ENCODE data around the gene ITGAX.
"Not testable (repeated sequence)": the region's sequence is repeated elsewhere in the genome, so short reads cannot be mapped to it uniquely, and the experiment has no call there.

ITGAX gene

GRCh38 chr16:31354394-31355291, at the start of gene ITGAX:
Gene ITGAX, plus strand, starts transcription at chr16:31355176. Its CDS starts 79 bp downstream, at chr16:31355255.
- DNase-seq: no peak

DNA sequence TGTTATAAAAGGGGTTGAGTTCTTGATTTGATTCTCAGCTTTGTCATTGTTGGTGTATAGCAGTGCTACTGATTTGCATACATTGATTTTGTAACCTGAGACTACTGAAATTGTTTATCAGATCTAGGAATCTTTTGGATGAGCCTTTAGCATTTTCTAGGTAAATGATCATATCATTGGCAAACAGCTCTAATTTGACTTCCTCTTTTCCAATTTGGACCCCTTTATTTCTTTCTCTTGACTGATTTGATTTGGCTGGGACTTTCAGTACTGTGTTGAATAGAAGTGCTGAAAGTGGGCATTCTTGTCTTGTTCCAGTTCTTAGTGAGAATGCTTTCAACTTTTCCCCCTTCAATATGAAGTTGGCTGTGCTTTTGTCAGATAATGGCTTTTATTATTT, 49.8 kb upstream of the ITGAX start:
- DNase-seq: no peak

DNA sequence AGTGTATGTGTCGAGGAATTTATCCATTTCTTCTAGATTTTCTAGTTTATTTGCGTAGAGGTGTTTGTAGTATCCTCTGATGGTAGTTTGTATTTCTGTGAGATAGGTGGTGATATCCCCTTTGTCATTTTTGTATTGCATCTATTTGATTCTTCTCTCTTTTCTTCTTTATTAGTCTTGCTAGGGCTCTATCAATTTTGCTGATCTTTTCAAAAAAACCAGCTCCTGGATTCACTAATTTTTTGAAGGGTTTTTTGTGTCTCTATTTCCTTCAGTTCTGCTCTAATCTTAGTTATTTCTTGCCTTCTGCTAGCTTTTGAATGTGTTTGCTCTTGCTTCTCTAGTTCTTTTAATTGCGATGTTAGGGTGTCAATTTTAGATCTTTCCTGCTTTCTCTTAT, 46.6 kb upstream of the ITGAX start:
- not testable (repeated sequence) for DNase-seq

DNA sequence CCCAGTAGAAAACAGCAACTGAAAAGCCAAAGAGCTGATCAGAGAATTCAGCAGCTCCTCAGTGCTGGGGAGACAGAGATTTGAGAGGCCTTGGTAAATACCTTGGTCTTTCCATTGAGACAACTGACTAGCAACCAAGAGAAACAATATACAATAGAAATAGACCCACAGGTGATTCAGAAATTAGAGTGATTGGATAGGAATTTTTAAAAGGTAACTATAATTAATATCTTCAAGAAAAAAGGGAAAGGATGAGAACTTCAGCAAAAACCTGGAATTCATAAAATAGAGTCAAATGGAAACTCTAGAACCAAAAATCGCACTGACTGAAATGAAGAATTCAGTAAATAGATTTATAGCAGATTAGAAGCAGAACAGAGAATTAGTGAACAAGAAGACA, 32.5 kb upstream of the ITGAX start:
- no peak for DNase-seq

DNA sequence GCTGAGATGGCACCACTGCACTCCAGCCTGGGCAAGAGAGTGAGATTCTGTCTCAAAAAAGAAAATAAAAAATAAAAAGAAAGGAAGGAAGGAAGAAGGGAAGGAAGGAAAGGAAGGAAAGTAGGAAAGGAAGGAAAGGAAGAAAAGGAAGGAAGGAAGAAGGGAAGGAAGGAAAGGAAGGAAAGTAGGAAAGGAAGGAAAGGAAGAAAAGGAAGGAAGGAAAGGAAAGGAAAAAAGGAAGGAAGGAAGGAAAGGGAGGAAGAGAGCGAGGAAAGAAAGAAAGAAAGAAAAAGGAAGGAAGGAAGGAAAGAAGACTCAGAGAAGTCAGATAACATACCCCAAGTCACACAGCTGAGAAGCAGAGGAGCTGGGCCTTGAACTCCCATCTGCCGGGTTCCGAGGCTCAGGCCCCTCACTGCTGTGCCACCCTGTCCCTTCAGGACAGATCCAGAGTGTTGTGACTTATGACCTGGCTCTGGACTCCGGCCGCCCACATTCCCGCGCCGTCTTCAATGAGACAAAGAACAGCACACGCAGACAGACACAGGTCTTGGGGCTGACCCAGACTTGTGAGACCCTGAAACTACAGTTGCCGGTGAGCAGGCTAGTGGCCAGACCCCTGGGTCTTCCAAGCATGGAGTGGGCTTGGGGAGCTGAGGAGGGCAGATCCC, 30.9 kb upstream of the ITGAX start:
- no peak for DNase-seq

GRCh38 chr16:31325171-31325570, 29.8 kb upstream of the ITGAX start:
- DNase-seq: no peak

GRCh38 chr16:31327646-31328225, 27.2 kb upstream of the ITGAX start:
- DNase-seq: no peak

GRCh38 chr16:31328322-31329052, 26.5 kb upstream of the ITGAX start:
- no peak for DNase-seq

GRCh38 chr16:31329671-31330552, 25.1 kb upstream of the ITGAX start:
- DNase-seq: no peak

- no peak for DNase-seq
Observed at GRCh38 chr16:31330553-31330890, 24.5 kb upstream of the ITGAX start.

DNA sequence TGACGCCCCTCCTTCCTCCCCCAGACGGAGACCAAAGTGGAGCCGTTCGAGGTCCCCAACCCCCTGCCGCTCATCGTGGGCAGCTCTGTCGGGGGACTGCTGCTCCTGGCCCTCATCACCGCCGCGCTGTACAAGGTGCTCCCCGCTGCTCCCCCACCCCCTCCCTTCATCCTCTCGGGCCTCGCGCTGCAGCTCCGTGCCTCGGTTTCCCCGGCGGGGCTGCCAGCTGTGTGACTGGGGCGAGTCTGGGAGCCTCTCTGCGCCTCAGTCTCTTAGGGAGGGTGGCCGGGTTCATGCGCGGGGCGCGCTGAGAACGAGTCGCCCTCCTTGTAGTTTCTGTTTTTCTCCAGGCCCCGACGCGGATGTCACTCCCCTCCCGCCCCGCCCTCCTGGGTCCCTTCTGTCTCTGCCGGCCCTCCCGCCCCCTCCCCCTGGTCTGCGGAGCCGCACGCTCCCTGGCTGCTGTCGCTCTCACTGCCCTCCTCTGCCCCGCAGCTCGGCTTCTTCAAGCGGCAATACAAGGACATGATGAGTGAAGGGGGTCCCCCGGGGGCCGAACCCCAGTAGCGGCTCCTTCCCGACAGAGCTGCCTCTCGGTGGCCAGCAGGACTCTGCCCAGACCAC, 23.7 kb upstream of the ITGAX start:
- no peak for DNase-seq

DNA sequence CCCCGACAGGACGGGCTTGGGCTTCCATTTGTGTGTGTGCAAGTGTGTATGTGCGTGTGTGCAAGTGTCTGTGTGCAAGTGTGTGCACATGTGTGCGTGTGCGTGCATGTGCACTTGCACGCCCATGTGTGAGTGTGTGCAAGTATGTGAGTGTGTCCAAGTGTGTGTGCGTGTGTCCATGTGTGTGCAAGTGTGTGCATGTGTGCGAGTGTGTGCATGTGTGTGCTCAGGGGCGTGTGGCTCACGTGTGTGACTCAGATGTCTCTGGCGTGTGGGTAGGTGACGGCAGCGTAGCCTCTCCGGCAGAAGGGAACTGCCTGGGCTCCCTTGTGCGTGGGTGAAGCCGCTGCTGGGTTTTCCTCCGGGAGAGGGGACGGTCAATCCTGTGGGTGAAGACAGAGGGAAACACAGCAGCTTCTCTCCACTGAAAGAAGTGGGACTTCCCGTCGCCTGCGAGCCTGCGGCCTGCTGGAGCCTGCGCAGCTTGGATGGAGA, 23.1 kb upstream of the ITGAX start:
- DNase-seq: no peak

DNA sequence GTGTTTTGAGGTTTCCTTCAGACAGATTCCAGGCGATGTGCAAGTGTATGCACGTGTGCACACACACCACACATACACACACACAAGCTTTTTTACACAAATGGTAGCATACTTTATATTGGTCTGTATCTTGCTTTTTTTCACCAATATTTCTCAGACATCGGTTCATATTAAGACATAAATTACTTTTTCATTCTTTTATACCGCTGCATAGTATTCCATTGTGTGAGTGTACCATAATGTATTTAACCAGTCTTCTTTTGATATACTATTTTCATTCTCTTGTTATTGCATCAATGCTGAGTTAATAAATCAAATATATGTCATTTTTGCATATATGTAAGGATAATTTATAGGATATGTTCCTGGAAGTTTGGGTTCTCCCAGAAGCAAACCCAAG, 22.4 kb upstream of the ITGAX start:
- DNase-seq: no peak

GRCh38 chr16:31333686-31334649, 21.0 kb upstream of the ITGAX start:
- peak; percentile 26 for DNase-seq

DNA sequence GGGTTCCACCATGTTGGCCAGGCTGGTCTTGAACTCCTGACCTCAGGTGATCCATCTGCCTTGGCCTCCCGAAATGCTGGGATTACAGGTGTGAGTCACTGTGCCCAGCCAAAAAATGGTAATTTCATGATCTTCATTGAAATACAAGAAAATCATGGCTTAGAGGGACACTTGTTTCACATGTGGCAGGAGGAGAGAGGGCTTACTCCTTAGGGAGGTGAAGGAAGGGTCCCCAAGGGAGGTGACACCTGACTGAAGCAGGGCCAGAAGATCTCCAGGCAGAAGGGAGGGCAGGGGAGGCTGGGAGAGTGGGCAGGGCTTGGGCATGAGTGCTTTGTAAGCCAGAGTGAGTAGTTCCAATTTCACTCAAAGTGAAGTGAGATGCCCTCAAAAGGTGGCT, 20.0 kb upstream of the ITGAX start:
- DNase-seq: no peak

DNA sequence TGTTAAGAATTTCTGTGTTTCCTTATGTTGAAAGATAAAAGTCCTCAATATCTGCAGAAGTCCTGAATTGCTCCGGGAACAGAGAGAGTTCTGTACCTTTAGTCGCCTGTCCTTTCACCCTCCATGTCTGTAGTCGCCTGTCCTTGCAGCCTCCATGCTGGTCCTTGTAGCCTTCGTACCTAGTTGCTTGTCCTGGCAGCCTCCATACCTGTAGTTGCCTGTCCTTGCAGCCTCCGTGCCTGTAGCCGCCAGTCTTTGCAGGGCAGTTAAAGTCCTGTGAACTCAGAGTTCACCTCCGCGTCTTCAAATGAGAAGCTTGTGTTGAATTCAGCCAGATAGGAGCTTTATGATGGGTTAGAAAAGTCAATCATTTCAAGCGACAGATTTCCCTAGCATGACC, 19.5 kb upstream of the ITGAX start:
- no peak for DNase-seq

DNA sequence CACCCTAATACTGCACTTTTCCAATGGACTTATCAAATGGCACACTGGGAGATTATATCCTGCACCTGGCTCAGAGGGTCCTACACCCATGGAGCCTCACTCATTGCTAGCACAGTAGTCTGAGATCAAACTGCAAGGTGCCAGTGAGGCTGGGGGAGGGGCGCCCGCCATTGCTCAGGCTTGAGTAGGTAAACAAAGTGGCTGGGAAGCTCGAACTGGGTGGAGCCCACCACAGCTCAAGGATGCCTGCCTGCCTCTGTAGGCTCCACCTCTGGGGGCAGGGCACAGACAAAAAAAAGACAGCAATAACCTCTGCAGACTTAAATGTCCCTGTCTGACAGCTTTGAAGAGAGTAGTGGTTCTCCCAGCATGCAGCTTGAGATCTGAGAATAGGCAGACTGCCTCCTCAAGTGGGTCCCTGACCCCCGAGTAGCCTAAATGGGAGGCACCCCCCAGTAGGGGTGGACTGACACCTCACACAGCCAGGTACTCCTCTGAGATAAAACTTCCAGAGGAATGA, 16.8 kb upstream of the ITGAX start:
- DNase-seq: not testable (repeated sequence)

DNA sequence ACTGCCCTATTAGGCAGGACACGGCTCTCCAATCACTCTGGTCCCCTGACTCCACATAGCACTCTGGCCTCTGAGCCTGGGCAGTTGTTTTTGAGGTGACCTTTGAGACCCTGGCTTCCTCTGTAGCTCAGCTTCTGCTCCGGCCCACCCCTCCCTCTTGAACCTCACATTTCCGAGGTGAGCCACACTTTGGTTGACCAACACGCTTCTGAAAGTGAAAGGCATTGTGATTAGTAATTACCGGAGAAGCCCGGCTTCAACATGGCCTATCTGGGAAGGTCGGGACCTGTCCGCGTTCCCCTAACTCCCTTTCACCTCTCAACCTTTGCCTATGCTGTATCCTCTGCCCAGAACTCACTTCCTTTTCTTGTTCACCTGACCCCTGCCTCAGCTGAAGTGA, 10.3 kb upstream of the ITGAX start:
- DNase-seq: no peak

DNA sequence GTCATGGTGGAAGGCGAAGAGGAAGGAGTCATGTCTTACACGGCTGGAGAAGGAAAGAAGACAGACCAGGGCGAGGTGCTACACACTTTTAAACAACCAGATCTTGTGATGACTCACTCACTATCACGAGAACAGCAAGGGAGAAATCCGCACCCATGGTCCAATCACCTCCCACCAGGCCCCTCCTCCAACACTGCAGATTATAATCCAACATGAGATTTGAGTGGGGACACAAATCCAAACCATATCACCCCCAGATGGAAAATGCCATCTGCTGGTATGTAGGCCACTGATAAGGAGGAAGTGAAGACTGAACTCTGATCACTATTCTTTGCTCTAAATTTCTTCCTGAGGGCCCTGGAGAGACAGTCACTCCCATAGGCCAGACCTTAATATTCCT, 7.5 kb upstream of the ITGAX start:
- no peak for DNase-seq

DNA sequence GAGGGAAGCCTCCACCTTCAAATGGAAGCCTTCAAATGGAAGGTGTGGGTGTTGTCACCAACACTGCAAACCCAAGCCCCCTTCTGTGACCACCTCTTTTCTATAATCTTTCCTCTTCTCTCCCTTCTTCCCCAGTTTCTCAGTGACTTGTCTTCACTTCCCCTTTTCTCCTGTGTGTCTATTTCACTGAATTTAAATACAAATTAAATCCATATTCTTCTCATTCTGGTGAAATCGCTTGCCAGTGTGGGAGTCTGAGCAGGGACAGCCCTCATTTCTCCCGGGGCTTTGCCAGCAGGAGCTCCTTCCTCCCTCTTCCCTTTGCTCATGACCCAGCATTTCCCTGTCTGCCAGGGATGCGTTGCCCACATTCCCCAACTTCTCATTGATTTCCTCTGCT, 6.4 kb upstream of the ITGAX start:
- DNase-seq: no peak

Measured in DMS 273 treated with DMSO at 0.1 percent for 48 hours (cell line).